H54 (cell line): ENCODE results near the gene MTFR1L.

ENCODE experiments used
- DNase-seq: peaks from one replicate; pipeline ENCODE4 v3.0.0; 2011; ENCODE audit warnings: low spot score, mixed read lengths; ENCODE audit not compliant: insufficient read length
- FAIRE-seq: peaks from 3 replicates; lab custom pipeline; 2011; peaks lifted over from hg19 to GRCh38; lab: Jason Lieb, UNC
- POLR2A ChIP-seq: IDR thresholded peaks from 2 replicates; pipeline ENCODE4 v1.6.1; 2011; ENCODE audit warnings: low read depth, mild to moderate bottlenecking, low read length

The MTFR1L gene

GRCh38 chr1:25863486-25864262, 43.9 kb downstream of the MTFR1L start:
- no peak for TF ChIP-seq POLR2A
- FAIRE-seq (no peak), DNase-seq (no peak)

- TF ChIP-seq POLR2A, result no peak
- DNase-seq, result no peak
- no peak for FAIRE-seq
Observed at GRCh38 chr1:25864434-25864833, 44.7 kb downstream of the MTFR1L start.

DNA sequence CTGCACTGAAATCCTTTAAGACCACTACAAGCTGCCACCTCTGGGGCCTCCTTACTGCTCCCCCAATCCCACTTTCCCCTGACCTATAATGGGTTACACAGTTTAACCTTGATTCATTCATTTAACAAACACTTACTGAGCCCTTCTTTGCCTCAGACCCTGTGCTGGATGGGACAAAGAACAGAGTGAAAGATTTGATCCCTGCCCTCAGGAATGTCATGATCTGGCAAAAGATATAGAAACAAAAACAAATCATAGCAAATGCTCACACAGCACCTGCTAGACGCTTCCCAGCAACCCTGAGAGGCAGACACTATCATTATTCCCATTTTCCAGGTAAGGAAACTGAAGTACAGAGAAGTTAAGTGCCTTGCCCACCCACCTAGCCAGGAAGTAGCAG, 46.5 kb downstream of the MTFR1L start:
- FAIRE-seq (no peak), DNase-seq (no peak)
- TF ChIP-seq POLR2A, result no peak

GRCh38 chr1:25867210-25867991, 47.6 kb downstream of the MTFR1L start:
- no peak for TF ChIP-seq POLR2A
- FAIRE-seq, result no peak
- DNase-seq, result no peak

- FAIRE-seq, result no peak
- DNase-seq, result no peak
- TF ChIP-seq POLR2A, result no peak
Observed at GRCh38 chr1:25869909-25870606, 50.3 kb downstream of the MTFR1L start.

DNA sequence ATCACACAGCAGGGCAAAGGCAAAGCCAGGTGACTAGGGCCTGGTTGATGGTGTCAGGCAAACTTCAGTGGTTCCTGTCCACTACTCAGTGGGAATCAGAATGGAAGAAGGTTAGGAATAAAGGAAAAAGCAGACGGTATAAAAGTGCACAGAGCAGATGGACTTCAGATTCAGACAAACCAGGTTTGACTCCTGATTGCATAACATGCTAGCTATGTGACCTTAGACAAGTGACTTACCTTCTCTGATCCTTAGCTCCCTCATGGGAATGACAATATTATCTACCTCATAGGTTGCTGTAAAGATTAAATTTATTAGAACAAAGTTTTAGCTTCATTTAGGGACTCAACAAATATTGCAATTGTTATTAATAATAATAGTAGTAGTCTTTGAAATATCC, 50.9 kb downstream of the MTFR1L start:
- no peak for TF ChIP-seq POLR2A

DNA sequence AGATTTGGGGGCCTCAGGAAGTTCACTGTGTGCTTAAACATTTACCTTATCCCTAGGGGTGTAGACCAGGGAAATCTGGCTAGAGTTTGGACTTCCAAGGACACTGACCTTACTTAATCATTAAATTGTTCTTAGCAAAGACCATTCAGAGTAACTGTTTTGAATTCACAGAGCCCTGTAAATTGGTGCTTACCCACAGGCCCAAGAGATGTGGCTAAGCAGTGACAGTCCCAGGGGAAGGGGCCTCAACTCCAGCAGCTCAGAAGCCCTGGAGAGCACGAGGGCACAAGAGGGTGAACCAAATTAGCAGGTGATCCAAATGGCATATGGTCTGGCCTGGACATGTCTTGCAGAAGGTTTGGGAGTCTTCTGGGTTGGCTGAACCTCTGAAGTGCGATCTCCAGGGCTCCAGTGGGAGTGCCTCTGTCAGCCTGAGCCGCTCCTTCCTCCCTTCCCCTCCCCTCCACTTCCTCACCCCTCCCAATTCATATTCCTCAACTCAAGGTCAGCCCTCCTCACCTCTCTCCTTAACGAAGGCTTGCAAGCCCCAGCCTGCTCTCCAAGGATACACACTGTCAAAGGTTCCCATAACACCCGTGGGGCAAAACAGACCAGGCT, 51.4 kb downstream of the MTFR1L start:
- DNase-seq (no peak), FAIRE-seq (no peak)
- no peak for TF ChIP-seq POLR2A

More for the DNA sequence above, 50.9 kb downstream of the MTFR1L start:
- DNase-seq (no peak), FAIRE-seq (no peak)

GRCh38 chr1:25871704-25872494, 52.1 kb downstream of the MTFR1L start:
- TF ChIP-seq POLR2A, result no peak
- no peak for FAIRE-seq

GRCh38 chr1:25872713-25873112, 53.0 kb downstream of the MTFR1L start:
- DNase-seq (no peak), FAIRE-seq (no peak)
- no peak for TF ChIP-seq POLR2A

More at GRCh38 chr1:25871704-25872494, 52.1 kb downstream of the MTFR1L start:
- no peak for DNase-seq

- TF ChIP-seq POLR2A, result no peak
- no peak for DNase-seq
- no peak for FAIRE-seq
Observed at GRCh38 chr1:25873120-25873519, 53.4 kb downstream of the MTFR1L start.

DNA sequence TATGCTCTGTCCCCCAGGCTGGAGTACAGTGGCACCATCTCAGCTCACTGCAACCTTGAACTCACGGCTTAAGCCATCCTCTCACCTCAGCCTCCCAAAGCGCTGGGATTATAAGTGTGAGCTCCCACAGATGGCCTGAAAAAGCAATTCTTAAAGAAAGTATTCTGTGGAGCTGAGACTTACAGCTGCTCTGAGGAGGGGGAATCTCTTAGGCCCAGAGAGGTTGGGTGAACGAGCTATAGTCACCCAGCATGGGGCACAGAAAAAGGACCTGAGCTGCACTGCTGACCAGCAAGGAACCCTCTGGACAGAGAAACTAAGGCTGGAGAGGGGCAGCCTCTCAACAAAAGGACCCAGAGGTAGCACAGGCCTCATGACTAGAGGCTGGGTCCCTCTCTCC, 54.5 kb downstream of the MTFR1L start:
- TF ChIP-seq POLR2A, result no peak
- DNase-seq, result no peak
- no peak for FAIRE-seq

DNA sequence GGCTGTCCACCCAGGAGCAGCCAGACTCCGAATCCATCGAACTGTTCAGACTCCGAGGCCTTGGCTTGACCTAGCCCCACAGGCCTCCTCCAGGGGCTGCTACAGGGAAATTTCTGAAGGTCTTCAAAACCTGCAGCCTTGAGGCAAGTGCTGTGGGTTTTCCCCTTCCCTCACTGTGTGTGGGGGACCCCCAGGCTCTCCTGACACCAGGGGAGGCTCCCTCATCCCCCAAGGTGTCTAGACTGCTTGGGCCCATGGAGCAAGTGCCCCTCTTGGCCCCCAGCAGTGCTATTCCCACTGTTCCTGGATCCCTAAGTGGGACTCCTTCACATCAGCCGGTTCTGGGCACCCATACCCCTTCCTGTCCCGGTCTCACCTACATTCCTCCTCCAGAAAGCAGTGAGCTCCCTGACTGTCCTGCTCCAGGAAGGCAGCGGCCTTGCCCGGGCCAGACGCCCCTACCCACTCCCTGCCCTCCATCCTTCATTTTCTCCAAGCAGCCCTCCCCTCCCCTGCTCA, 54.9 kb downstream of the MTFR1L start:
- DNase-seq (no peak), FAIRE-seq (no peak)
- TF ChIP-seq POLR2A, result no peak

GRCh38 chr1:25875154-25875855, 55.6 kb downstream of the MTFR1L start, which contains the start of gene PAQR7:
TSS of gene PAQR7 (minus strand) at chr1:25875708. CDS start at chr1:25863839, 11,869 bp downstream.
- no peak for FAIRE-seq
- no peak for DNase-seq
- TF ChIP-seq POLR2A, result 0 out of 2 replicates have a peak, but pooled peaks have one; percentile 2
